HepG2 (cell line): ENCODE data around the gene ZNF212. TPM values are rescaled to one million over a fixed set of nuclear protein-coding genes. Genes with fewer than 3 reads are reported as not detected.

Experiments used
- ATRX ChIP-seq: sonication (generic); formaldehyde crosslinking; IDR thresholded peaks from 2 replicates; pipeline ENCODE4 v1.4.0; 2020; ENCODE audit warnings: missing genetic modification reagents, borderline replicate concordance
- KDM5A ChIP-seq: fragments of 200-600 bp; sonication (generic); IDR thresholded peaks from 2 replicates; pipeline ENCODE4 v1.7.0; 2018; ENCODE audit warnings: antibody characterized with exemption, mild to moderate bottlenecking, low read length, borderline replicate concordance
- MTF1 ChIP-seq: sonication (generic); formaldehyde crosslinking; IDR thresholded peaks from 2 replicates; pipeline ENCODE4 v1.5.0; 2020; ENCODE audit warnings: missing genetic modification reagents
- MZF1 ChIP-seq: sonication (generic); formaldehyde crosslinking; IDR thresholded peaks from 2 replicates; pipeline ENCODE4 v1.8.1; 2023; ENCODE audit warnings: mild to moderate bottlenecking, missing genetic modification reagents, borderline replicate concordance
- ZC3H13 ChIP-seq: sonication (generic); formaldehyde crosslinking; IDR thresholded peaks from 2 replicates; pipeline ENCODE4 v1.8.1; 2023; ENCODE audit warnings: mild to moderate bottlenecking, missing genetic modification reagents, moderate library complexity
- ZFY ChIP-seq: sonication (generic); formaldehyde crosslinking; IDR thresholded peaks from 2 replicates; pipeline ENCODE4 v1.4.0; 2020; ENCODE audit warnings: missing genetic modification reagents
- ZKSCAN1 ChIP-seq: fragments of 150-350 bp; IDR thresholded peaks from 2 replicates; pipeline ENCODE4 v1.6.1; 2014; ENCODE audit warnings: low read length
- ZMYM4 ChIP-seq: sonication (generic); formaldehyde crosslinking; IDR thresholded peaks from 2 replicates; pipeline ENCODE4 v1.8.1; 2023; ENCODE audit warnings: mild to moderate bottlenecking, missing genetic modification reagents
- ZNF24 ChIP-seq: fragments of 450-650 bp; IDR thresholded peaks from 2 replicates; pipeline ENCODE4 v1.6.1; 2017; ENCODE audit warnings: antibody characterized with exemption, mild to moderate bottlenecking
- ZNF329 ChIP-seq: sonication (generic); formaldehyde crosslinking; IDR thresholded peaks from 2 replicates; pipeline ENCODE4 v1.9.0; 2021; ENCODE audit warnings: low read depth, mild to moderate bottlenecking, missing genetic modification reagents
- ZNF547 ChIP-seq: sonication (generic); formaldehyde crosslinking; IDR thresholded peaks from 2 replicates; pipeline ENCODE4 v1.5.1; 2020; ENCODE audit warnings: mild to moderate bottlenecking, missing genetic modification reagents
- ZNF607 ChIP-seq: sonication (generic); formaldehyde crosslinking; IDR thresholded peaks from 2 replicates; pipeline ENCODE4 v1.5.1; 2020; ENCODE audit warnings: missing genetic modification reagents, mild to moderate bottlenecking, borderline replicate concordance
- ZNF720 ChIP-seq: sonication (generic); formaldehyde crosslinking; IDR thresholded peaks from 2 replicates; pipeline ENCODE4 v1.4.0; 2020; ENCODE audit warnings: missing genetic modification reagents
- ZSCAN25 ChIP-seq: sonication (generic); formaldehyde crosslinking; IDR thresholded peaks from 2 replicates; pipeline ENCODE4 v1.8.0; 2022; ENCODE audit warnings: mild to moderate bottlenecking, missing genetic modification reagents
- ZSCAN31 ChIP-seq: sonication (generic); formaldehyde crosslinking; IDR thresholded peaks from 2 replicates; pipeline ENCODE4 v1.5.0; 2020; ENCODE audit warnings: low read depth, mild to moderate bottlenecking, missing genetic modification reagents
- polyA plus RNA-seq, 8 experiments: library from polyadenylated mRNA; depleted of rRNA in 3 of 8; stranded (reverse) in 7 of 8; unstranded in 1 of 8; fragments of >200 nt; fragmentation: Illumina TruSeq in 4 of 8; extraction: Trizol in 4 of 8; gene quantifications; 2 replicates each; pipeline versions ENCODE4 v1.2.1 to v1.2.3, GENCODE V29; 2011 to 2016; ENCODE audit warnings: low read depth in 4 of 8, missing spikeins in 1 of 8, mixed read lengths in 1 of 8; ENCODE audit not compliant: insufficient read depth in 1 of 8
- total RNA-seq, 5 experiments: library from RNA; depleted of rRNA; stranded (reverse); fragments of >200 nt; fragmentation: Illumina TruSeq; extraction: Trizol; gene quantifications; 2 replicates each; pipeline ENCODE4 v1.2.3, GENCODE V29; 2016; ENCODE audit warnings: low read depth in 1 of 5
- TF ChIP-seq, protein P1 (sequence below): sonication (generic); formaldehyde crosslinking; IDR thresholded peaks from 2 replicates; pipeline ENCODE4 v1.4.0; 2020; ENCODE audit warnings: mild to moderate bottlenecking, missing genetic modification reagents
- TF ChIP-seq, protein P2 (sequence below): sonication (generic); formaldehyde crosslinking; IDR thresholded peaks from 2 replicates; pipeline ENCODE4 v1.8.1; 2023; ENCODE audit warnings: mild to moderate bottlenecking, missing genetic modification reagents
- TF ChIP-seq, protein P3 (sequence below): sonication (generic); formaldehyde crosslinking; IDR thresholded peaks from 2 replicates; pipeline ENCODE4 v1.5.1; 2020; ENCODE audit warnings: missing genetic modification reagents, mild to moderate bottlenecking, borderline replicate concordance
- TF ChIP-seq, protein P4 (sequence below): sonication (generic); formaldehyde crosslinking; IDR thresholded peaks from 2 replicates; pipeline ENCODE4 v1.8.0; 2022; ENCODE audit warnings: missing genetic modification reagents, mild to moderate bottlenecking, inconsistent platforms, borderline replicate concordance
- TF ChIP-seq, protein P5 (sequence below): fragments of 450-650 bp; IDR thresholded peaks from 2 replicates; pipeline ENCODE4 v1.6.1; 2016
- TF ChIP-seq, protein P6 (sequence below): IDR thresholded peaks from 2 replicates; pipeline ENCODE4 v1.6.1; 2012; ENCODE audit warnings: inconsistent platforms
- TF ChIP-seq, protein P7 (sequence below): conservative IDR thresholded peaks from 2 replicates; pipeline ENCODE4 v1.6.1; 2018; ENCODE audit warnings: missing genetic modification reagents

Gene ZNF212
- total and polyA plus RNA-seq, 2 of the 13 experiments (the other 11 are each of a cell fraction or from before 2014, with no cell fraction given), result 2.6 to 3.8 TPM

DNA sequence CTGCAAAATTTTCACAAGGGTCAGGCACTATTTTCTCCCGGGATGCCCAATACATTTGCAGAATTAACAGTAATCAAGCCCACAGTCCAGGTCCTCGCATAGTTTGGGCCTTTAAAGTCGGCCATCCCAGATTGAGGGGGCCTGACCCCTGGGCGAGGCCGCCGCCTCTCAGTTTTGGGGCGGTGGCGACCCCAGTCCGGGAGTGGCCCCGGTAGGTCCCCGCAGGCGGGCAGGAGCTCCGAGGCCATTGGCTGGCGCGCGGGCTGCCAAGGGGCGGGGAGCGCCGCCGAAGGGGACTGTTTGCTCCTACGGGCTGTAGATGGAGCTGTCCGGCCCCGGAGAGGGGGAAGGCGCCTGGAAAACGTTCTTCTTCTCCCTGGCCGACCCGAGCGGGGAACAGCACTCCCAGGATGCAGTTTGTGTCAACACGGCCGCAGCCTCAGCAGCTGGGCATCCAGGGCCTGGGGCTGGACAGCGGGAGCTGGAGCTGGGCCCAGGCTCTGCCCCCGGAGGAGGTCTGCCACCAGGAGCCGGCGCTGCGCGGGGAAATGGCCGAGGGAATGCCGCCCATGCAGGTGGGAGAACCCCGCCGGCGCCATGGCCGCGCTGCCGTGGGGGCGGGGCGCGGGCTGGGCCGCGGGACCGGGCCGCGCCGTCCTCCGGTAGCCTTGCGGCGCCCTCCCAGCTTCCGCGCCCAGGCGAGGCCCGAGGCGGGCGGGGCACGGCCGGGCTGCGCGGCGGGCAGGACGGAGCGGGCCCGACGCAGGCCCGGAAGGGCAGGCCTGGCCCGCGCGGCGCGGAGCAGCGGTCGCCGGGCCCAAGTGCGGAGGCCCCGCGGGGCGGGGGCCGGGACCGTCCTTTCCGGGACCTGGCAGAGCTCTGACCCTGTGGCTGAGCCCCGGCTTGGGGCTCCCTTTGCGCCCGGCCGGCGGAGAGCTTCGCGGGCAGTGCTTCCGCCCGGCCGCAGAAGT, 44.0 kb upstream of the ZNF212 start, which contains the start of gene ZNF282 (continued):
- TF ChIP-seq ZSCAN31 (CRISPR knock-in tag), result peak; percentile 80; the same call in 1 of the 2 replicates
- TF ChIP-seq ZNF607, result peak; percentile 35; the same call in 1 of the 2 replicates
- no peak for TF ChIP-seq ZSCAN25 (CRISPR knock-in tag)
- peak; percentile 74; the same call in 1 of the 2 replicates for TF ChIP-seq ZNF547
- TF ChIP-seq, protein P1, sequence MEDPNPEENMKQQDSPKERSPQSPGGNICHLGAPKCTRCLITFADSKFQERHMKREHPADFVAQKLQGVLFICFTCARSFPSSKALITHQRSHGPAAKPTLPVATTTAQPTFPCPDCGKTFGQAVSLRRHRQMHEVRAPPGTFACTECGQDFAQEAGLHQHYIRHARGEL (CRISPR knock-in tag), result no peak
- TF ChIP-seq ZNF329 (CRISPR knock-in tag), result peak; percentile 85
- peak; percentile 90 for TF ChIP-seq ZMYM4
- TF ChIP-seq, protein P2, sequence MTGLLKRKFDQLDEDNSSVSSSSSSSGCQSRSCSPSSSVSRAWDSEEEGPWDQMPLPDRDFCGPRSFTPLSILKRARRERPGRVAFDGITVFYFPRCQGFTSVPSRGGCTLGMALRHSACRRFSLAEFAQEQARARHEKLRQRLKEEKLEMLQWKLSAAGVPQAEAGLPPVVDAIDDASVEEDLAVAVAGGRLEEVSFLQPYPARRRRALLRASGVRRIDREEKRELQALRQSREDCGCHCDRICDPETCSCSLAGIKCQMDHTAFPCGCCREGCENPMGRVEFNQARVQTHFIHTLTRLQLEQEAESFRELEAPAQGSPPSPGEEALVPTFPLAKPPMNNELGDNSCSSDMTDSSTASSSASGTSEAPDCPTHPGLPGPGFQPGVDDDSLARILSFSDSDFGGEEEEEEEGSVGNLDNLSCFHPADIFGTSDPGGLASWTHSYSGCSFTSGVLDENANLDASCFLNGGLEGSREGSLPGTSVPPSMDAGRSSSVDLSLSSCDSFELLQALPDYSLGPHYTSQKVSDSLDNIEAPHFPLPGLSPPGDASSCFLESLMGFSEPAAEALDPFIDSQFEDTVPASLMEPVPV (CRISPR knock-in tag), result peak; percentile 66; the same call in 1 of the 2 replicates
- TF ChIP-seq ZC3H13 (CRISPR knock-in tag), result peak; percentile 53; the same call in 1 of the 2 replicates
- no peak for TF ChIP-seq ZNF720 (CRISPR knock-in tag)
- no peak for TF ChIP-seq ATRX (CRISPR knock-in tag)
- TF ChIP-seq, protein P3, sequence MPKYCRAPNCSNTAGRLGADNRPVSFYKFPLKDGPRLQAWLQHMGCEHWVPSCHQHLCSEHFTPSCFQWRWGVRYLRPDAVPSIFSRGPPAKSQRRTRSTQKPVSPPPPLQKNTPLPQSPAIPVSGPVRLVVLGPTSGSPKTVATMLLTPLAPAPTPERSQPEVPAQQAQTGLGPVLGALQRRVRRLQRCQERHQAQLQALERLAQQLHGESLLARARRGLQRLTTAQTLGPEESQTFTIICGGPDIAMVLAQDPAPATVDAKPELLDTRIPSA (CRISPR knock-in tag), result no peak
- TF ChIP-seq MZF1 (CRISPR knock-in tag), result 0 out of 2 replicates have a peak, but pooled peaks have one; percentile 31
- TF ChIP-seq, protein P4, sequence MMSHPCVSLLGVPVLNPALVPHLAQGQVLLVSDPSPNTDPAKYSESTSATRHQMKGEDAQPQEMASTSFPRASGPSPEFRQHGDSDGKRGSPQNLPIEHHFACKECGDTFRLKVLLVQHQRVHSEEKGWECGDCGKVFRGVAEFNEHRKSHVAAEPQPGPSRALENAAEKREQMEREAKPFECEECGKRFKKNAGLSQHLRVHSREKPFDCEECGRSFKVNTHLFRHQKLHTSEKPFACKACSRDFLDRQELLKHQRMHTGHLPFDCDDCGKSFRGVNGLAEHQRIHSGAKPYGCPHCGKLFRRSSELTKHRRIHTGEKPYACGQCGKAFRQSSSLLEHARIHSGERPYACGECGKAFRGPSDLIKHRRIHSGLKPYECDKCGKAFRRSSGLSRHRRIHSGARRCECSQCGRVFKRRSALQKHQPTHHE (CRISPR knock-in tag), result peak; percentile 51; the same call in 1 of the 2 replicates
- TF ChIP-seq ZNF24, result no peak
- TF ChIP-seq ZFY (CRISPR knock-in tag), result peak; percentile 97
- TF ChIP-seq ZKSCAN1, result no peak
- peak; percentile 60; the same call in 1 of the 2 replicates for TF ChIP-seq KDM5A
- TF ChIP-seq MTF1 (CRISPR knock-in tag), result no peak
- TF ChIP-seq, protein P5, sequence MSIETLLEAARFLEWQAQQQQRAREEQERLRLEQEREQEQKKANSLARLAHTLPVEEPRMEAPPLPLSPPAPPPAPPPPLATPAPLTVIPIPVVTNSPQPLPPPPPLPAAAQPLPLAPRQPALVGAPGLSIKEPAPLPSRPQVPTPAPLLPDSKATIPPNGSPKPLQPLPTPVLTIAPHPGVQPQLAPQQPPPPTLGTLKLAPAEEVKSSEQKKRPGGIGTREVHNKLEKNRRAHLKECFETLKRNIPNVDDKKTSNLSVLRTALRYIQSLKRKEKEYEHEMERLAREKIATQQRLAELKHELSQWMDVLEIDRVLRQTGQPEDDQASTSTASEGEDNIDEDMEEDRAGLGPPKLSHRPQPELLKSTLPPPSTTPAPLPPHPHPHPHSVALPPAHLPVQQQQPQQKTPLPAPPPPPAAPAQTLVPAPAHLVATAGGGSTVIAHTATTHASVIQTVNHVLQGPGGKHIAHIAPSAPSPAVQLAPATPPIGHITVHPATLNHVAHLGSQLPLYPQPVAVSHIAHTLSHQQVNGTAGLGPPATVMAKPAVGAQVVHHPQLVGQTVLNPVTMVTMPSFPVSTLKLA, result no peak
- TF ChIP-seq, protein P6, sequence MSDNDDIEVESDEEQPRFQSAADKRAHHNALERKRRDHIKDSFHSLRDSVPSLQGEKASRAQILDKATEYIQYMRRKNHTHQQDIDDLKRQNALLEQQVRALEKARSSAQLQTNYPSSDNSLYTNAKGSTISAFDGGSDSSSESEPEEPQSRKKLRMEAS, result peak; percentile 73
- TF ChIP-seq, protein P7, sequence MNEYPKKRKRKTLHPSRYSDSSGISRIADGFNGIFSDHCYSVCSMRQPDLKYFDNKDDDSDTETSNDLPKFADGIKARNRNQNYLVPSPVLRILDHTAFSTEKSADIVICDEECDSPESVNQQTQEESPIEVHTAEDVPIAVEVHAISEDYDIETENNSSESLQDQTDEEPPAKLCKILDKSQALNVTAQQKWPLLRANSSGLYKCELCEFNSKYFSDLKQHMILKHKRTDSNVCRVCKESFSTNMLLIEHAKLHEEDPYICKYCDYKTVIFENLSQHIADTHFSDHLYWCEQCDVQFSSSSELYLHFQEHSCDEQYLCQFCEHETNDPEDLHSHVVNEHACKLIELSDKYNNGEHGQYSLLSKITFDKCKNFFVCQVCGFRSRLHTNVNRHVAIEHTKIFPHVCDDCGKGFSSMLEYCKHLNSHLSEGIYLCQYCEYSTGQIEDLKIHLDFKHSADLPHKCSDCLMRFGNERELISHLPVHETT, result 0 out of 2 replicates have a peak, but pooled peaks have one; percentile 40
